Measurements from ENCODE around the gene UGT1A10.
"Not testable (repeated sequence)": the region's sequence is repeated elsewhere in the genome, so short reads cannot be mapped to it uniquely, and the experiment has no call there.

UGT1A10 gene

DNA sequence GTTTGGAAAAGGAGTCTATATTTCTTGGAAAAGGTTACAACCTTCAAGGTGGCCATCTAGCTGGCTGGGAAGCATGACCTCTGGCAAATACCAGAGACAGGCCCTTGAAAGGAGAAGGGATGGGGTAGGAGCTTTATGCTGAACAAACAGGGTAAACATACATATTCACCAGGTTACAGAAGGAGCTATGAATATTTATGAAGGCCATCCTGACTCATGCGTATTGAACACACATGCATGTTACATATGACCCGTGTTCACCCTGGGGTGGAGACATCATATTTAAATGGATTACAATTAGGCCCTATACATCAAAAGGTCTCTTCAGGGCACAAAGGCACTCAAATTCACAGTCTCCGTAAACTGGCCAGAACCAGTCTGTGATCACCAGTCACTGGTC lies 19.7 kb downstream of the UGT1A10 start:
- DNase-seq (ENCODE audit: low read depth), result not testable (repeated sequence)

DNA sequence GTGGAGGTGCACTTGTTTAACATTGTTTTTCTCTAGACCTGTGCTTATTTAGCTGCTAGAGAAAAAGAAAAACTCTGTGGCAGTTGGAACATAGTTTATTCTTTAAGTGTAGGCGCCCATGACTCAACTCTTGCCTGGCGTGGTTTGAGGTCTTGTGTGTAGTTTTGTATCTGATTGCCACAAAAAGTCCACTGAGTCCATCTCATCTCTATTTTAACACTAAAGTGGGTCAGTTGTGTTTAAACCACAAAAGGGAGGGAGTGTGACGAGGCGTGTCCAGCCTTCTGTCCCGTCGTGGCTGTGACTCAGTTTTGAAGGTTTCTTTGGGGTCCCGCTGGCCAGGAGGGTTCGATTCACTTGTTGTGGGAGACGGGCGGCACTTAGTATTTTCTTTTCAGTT lies 20.2 kb downstream of the UGT1A10 start:
- DNase-seq (ENCODE audit: low read depth), result no peak

DNA sequence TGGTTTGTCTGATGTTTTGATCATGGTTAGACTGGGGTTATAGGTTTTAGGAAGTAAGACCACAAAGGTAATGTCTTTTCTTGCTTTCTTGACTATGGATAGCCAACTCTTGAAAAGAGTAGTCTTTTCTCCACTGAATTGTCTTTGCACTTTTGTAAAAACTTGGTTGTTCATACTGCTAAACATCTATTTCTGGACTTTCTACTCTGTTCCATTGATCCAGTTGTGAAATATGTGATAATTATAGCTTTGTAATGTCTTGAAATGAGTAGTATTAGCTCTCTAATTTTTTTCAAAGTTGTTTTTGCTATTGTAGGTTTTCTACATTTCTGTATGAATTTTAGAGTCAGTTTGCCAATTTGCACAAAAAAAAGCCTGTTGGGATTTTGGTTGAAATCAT lies 22.4 kb downstream of the UGT1A10 start:
- DNase-seq (ENCODE audit: low read depth), result no peak

DNA sequence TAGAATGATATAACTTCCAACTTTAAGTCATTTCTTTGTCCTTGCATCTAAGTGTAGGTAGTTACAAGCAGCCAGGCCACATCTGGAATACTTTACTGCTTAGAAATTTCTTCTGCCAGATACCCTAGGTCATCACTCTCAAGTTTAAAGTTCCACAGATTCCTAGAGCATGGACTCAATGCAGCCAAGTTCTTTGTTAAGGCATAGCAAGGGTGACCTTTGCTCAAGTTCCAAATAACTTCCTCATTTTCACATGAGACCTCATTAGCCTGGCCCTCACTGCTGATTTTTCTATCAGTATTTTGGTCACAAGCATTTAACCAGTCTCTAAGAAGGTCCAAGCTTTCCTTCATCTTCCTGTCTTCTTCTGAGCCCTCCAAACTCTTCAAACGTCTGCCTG lies 27.7 kb downstream of the UGT1A10 start:
- DNase-seq (ENCODE audit: low read depth), result no peak

DNA sequence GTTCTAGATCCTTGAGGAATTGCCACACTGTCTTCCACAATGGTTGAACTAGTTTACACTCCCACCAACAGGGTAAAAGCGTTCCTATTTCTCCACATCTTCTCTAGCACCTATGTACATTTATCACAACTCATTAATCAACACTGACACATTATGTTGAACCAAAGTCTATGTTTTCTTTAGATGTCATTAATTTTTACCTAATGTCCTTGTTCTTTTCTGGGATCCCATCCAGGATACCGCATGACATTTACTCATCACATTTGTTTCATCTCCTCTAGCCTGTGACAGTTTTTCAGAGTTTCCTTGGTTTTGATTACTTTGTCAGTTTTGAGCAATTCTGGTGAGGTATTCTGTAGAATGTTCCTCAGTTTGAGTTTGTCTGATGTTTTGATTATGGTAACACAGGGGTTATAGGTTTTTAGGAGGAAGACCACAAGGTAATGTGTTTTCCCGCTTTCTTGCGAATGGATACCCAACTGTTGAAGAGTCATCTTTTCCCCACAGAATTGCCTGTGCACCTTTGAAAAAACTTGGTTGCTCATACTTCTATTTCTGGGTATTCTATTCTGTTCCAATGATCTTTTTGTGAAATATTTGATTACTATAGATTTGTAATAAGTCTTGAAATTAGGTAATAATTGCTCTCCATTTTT lies 32.5 kb downstream of the UGT1A10 start:
- DNase-seq (ENCODE audit: low read depth), result no peak

DNA sequence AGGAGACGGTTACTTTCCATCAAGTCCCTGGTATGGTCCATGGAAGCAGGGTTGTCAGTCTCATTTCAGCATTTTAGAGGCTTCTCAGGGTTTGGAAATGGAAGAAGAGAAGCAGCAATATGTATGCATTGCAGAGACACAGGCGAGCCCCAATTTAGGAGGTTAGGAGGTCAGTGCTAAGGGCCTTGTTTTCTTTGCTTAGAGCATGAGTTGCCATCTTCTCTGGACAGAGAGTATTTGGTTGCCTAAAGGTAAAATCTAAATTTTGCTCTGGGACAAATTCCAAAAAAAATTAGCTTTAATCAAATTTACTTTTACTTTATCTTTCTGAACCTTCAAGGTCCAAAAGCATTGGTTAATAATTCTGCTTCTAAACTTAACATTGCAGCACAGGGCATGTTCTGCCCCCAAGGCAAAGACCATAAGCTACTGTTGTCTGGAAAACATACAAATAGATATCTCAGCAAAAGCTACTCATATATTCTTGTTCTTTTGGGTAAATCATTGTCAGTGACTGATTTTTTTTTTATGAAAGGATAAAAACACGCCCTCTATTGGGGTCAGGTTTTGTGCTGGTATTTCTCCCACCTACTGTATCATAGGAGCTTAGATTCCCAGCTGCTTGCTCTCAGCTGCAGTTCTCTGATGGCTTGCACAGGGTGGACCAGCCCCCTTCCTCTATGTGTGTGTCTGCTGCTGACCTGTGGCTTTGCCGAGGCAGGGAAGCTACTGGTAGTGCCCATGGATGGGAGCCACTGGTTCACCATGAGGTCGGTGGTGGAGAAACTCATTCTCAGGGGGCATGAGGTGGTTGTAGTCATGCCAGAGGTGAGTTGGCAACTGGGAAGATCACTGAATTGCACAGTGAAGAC lies 35.3 kb downstream of the UGT1A10 start, which contains the start of gene UGT1A9:
Gene UGT1A9, plus strand, starts transcription at position 609 of the 872 bp plus-strand sequence. Its CDS starts 37 bp downstream, at position 646.
- no peak for DNase-seq (ENCODE audit: low read depth)

DNA sequence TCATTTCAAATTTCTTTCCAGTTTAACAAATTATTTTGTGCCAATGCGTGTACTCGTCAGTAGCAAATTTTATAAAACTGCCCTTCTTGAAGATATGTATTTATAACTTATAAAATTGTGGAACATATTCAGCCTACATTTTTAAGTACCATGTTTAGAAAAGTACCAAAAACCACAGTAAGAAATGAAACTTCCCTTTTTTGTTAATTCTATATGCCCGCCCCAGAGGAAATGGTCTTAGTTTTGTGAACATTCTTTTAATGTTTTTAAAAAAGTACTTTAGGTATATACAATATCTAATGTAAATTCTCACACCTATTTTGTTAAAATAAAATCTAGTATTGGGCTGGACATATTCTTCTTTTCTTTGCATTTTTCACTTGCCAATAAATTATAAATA lies 36.6 kb downstream of the UGT1A10 start:
- no peak for DNase-seq (ENCODE audit: low read depth)

DNA sequence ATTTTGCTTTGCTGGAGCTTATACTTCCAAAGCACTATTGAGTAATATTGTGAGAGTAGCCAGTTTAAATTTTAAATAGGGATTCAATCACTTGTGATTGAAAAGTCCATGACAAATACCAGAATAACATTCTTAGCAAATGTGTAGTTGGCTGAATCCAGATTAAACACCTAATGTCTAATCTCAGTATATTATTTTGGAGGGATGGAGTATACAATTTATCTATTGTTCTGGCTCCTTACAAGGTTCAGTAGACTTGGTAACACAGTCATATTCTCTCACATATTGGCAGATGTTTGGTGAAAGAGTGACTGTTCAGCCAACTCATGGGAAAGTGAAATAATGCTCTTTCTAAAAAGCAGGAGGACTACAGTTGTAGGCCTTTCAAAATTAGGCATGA lies 37.6 kb downstream of the UGT1A10 start:
- DNase-seq (ENCODE audit: low read depth), result no peak

DNA sequence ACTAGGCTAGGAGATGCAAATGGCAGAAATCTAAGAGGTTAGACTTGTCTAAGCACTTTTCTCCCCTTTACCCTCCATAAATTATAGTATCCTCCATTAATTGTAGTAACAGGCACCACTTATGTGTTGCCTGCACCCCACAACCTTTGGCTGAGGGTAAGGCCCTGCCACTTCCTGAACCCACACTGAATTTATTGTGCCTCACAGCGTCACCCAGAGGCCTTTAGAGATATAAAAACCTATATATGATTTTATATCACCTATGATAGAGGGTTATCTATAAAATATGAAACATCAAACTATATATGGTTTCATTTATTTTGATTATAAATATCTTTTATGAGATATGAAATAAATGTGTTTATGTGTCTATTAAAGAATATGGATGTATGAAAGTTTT lies 38.1 kb downstream of the UGT1A10 start:
- DNase-seq (ENCODE audit: low read depth), result no peak

DNA sequence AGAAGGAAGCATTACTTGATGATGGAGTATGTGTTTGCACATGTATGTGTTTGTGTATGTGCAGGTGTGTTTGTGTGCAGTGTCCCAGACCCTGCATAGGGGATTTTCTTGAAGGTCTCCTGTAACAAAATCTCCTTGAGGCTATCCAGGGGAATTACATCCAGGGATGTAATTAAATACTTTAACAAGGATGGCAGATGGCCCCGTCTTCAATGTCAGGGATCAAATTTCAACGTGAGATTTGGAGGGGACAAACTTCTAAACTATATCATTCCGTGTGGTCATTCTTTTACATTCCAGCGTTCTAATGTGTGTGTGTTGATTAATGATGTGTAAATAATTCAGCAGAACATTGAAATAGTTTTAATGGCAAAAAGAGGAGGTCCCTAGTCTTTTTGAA lies 38.7 kb downstream of the UGT1A10 start:
- no peak for DNase-seq (ENCODE audit: low read depth)

DNA sequence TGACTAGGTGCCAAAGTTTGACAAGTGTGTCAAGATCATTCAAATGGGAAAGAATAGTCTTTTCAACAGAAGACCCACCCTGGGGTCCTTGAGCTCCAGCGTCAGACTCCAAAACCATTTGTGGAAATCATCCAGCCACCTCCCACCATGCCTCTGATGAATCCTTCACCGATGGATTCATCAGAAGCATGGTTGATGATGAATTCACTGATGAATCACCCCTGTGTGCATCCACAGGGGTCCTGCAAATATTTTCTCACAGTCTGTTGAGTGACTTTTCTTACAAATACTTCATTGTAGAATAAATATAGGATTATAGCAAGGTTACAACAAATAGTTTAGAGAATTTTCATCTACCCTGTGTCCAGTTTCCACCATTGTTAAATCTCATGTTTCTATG lies 39.8 kb downstream of the UGT1A10 start:
- no peak for DNase-seq (ENCODE audit: low read depth)

DNA sequence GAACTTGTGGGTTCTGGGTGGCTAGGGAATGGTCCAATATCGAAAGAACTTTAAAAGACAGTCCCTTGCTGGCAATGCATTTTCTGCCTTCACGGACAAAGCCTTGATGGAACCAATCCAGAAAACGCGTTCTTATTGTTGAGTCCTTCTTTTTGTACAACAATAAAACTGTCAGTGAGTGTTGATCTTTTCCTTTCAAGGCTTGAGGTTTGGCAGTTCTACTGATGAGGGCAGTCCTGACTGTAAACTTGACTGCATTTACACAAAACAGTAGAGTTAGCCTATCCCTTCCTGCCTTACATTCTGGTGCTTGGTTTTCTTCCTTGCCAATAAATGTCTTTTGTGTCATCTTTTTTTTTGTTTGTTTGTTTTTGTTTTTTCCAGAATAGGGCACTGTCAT lies 42.9 kb downstream of the UGT1A10 start:
- DNase-seq (ENCODE audit: low read depth), result no peak

DNA sequence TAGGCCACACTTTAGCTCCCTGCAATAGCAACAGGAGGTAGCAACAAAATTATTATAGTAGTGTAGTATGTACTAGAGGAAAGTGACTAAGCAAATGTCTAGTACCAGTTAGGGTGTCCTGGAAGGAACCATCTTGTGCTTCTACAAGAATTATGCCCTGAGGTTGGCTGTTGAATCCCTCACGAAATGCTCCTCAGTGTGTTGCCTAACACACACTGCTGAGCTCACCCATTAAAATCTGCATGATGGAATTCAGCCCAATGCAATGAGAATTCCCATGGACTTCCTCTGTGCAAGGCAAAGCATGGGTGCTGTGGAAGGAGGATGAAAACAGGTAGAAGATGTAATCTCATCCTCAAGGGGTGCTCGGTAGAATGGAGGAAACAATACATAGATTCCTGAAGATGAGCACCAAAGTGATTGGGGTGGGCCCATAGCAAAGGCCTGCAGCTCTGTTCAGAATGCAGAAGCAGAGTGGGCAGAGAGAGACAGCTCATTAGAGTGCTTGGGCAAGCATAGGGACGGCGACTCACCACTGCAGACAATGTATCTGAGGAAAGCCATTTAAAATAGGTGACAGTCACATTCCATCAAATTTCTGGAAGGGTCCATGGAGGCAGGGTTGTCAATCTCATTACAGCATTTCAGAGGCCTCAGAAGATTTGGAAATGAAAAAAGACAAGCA lies 44.3 kb downstream of the UGT1A10 start:
- no peak for DNase-seq (ENCODE audit: low read depth)

DNA sequence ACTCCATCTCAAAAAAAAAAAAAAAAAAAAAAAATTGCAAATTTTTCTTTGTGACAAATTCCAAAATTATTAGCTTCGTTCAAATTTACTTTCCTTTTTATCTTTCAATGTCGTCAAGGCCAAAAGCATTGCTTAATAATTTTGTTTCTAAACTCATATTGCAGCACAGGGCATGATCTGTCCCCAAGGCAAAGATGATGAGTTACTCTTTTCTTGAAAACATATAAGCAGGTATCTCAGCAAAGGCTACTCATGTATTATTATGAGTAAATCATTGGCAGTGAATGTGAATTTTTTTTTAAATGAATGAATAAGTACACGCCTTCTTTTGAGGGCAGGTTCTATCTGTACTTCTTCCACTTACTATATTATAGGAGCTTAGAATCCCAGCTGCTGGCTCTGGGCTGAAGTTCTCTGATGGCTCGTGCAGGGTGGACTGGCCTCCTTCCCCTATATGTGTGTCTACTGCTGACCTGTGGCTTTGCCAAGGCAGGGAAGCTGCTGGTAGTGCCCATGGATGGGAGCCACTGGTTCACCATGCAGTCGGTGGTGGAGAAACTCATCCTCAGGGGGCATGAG lies 45.4 kb downstream of the UGT1A10 start, which contains the start of gene UGT1A7:
Gene UGT1A7, plus strand, starts transcription at position 381 of the 579 bp plus-strand sequence. Its CDS starts 37 bp downstream, at position 418.
- DNase-seq (ENCODE audit: low read depth), result no peak

DNA sequence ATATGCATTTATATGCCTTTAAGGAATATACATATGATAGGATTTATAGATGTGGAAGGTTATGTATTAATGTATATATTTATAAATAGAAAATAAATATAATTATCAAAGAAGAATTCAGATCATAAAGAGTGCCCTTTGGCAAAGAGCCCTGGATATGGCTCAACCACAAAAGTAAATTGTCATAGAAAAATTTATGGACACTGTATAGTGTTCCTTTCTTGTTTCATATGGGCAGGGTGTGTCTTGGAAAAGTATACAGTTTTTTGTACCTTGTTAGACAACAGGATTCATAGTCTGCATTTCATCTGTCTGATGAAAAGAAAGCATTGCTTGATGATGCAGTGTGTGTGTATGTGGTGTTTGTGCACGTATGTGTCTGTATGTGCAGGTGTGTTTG lies 48.4 kb downstream of the UGT1A10 start:
- DNase-seq (ENCODE audit: low read depth), result no peak

DNA sequence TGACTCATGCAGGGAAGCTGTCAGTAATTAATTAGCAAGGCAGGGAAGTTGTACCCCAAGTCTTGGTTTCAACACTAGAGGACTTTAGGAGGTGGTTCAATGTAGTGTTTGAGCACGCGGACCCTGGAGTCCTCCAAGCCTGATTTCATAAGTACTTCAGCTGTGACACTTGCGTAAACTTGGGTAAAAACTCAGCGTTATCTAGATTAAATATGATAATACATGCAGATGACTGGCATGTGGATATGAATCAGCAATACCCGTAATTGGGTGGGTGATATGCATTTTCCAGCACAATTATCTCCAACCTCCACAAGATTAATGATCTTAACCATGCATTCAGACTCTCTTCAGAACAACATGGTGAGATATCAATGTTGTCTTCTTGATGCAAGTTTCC lies 50.7 kb downstream of the UGT1A10 start:
- no peak for DNase-seq (ENCODE audit: low read depth)

DNA sequence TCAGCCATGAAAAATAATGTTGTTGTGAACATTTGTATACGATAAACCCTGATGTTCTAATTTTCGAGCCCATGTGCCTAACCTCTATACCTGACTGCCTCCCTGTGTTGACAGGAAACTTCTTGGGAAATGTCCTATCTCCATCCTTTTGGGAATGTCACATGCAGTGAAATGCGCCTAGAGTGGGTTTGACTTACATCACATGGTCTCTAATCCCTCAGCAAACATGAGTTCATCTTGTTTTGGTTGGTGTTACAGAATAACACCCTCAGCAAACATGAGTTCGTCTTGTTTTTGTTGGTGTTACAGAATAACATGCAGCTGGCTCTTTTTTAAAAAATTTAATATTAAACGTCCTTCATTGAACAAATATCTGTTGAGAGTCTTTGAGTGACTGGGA lies 52.1 kb downstream of the UGT1A10 start:
- DNase-seq (ENCODE audit: low read depth), result no peak

DNA sequence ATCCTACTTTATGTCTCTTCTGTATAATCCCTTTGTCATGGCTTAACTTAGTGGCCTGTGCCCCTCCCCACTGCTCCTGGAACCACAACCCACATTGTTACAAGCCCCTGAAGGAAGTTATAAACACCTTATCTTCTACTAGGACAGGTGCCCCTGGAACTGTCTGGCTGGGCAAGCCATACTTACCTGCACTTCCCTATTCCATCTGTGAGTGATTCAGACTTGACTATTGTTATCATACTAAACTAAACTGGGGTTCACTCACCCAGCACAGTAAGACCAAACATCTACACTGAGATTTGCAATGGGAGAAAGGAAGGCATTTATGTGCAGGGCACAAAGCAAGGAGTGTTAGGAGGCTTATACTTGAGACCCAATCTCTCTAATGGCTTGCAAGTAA lies 52.8 kb downstream of the UGT1A10 start:
- no peak for DNase-seq (ENCODE audit: low read depth)

DNA sequence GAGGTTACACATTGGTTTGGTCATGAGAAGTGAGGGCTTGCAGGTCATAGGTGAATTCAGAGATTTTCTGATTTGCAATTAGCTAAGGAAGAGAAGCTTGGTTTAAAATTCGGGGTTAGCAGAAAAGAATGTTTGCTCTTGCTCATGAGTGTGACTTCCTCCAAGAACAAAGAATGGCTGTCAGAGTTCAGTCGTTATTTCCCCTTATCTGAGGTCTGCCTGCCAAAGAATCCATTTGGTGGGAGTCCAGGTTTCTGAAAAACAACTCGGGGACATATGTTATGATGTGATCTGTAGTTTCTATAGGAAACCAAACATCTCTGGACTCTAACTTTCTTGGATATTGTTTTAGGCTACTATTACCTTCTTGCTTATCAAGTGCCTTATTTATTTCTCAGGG lies 53.3 kb downstream of the UGT1A10 start:
- DNase-seq (ENCODE audit: low read depth), result no peak

DNA sequence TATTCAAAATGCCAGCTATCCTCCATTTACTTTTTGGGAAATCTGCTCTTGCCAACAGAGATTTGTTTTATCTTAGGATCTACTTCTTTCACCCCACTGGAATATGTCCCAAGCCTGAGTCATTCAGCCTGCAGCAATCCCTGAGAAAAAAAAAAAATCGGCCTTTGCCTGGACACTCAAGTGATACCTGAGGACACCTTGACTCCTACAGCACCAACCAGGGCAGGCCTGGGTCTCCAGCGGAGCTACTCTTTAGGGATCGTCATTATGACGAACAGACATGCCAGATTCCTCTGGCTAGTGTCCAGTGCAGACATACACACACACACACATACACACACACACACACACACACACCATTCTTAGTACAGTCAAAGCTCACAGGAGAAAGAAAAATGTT lies 54.2 kb downstream of the UGT1A10 start:
- DNase-seq (ENCODE audit: low read depth), result no peak

DNA sequence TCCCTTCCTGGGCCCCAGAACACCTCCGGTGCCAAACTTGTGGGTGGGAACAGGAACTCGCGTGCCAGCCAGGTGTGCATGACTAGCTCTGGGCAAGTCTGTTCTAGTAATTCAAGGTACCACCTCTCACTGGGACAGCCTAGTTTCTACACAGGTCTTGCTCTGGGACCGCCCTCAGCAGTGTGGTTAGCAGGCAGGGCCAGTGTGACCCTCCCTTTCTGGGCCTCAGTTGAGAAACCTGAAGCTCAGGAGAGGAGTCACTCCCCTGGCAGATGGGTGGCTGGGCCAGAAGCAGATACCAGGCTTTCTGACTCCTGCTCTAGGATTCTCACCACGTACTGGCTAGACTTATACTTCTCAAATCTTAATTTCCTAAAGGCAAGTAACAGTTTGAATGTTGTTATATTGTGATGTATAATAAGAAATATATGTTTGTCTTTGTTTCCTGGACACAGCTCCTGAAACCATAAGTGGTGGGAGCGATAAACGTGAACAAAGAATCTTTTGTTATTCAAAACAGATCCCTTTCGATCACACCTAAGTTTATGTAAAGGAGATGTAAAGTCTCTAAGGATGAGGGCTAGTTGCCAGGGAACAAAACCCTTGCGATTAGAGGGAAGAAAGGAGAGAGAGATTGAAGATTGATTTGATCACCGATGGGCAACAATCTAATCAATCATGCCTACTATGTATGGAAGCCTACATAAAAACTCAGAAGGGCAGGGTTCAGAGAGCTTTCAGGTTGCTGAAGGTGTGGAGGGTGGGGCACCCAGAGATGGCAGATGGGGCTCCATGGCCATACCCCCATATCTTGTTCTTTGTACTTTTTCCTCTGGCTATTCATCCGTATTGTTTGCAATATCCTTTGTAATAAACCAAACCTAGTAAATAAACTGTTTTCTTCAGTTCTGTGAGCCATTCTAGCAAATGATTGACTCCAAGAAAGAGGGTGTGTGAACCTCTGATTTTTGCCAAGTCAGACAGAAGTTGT lies 55.5 kb downstream of the UGT1A10 start:
- DNase-seq (ENCODE audit: low read depth), result no peak
